Measurements from ENCODE around the gene HS3ST4.

DNA sequence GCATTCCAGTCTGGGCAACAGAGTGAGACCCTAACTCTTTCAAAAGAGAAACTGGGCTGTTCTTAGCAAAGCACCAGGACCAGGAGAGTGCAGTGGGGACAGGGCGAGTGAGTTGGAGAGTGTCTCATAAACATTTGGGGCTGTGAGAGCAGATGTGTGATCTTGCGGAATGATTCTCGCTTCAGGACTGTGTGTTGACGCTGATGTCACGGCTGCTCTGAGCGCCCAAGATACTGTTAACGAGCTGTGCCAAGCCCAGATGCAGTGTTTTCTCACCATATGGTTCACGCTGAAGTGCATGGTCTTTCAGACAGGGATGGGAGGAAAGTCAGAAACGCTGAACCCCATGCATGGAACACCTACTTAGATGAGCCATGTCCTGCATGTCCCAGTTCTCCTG, 438.2 kb downstream of the HS3ST4 start:
- no peak for TF ChIP-seq EZH2 (IDR thresholded peaks at IDR 0.05; ENCODE audit: insufficient read depth, low read length)
- TF ChIP-seq, protein P1, sequence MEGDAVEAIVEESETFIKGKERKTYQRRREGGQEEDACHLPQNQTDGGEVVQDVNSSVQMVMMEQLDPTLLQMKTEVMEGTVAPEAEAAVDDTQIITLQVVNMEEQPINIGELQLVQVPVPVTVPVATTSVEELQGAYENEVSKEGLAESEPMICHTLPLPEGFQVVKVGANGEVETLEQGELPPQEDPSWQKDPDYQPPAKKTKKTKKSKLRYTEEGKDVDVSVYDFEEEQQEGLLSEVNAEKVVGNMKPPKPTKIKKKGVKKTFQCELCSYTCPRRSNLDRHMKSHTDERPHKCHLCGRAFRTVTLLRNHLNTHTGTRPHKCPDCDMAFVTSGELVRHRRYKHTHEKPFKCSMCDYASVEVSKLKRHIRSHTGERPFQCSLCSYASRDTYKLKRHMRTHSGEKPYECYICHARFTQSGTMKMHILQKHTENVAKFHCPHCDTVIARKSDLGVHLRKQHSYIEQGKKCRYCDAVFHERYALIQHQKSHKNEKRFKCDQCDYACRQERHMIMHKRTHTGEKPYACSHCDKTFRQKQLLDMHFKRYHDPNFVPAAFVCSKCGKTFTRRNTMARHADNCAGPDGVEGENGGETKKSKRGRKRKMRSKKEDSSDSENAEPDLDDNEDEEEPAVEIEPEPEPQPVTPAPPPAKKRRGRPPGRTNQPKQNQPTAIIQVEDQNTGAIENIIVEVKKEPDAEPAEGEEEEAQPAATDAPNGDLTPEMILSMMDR (IDR thresholded peaks at IDR 0.05; ENCODE audit: insufficient read depth, low read depth, low read length), result no peak

Data from astrocyte (in vitro differentiated cells and primary cell).